Measurements from ENCODE around the gene CEACAM1. TPM values are rescaled to one million over a fixed set of nuclear protein-coding genes. Genes with fewer than 3 reads are reported as not detected.

Gene CEACAM1
- total RNA-seq, 1 experiment from 2014 or later, result 1.5 TPM

- no peak overlapping the region for H4K5ac ChIP-seq (ENCODE audit: insufficient read length, low read depth, low read length)
- no peak overlapping the region for H2BK12ac ChIP-seq (ENCODE audit: insufficient read length, low read depth, low read length)
- no peaks in the 10 kb centered on the region; the same call in 1 of the 2 replicates for H3K27me3 Mint-ChIP-seq (ENCODE audit: low read depth)
- H3K79me1 ChIP-seq (ENCODE audit: insufficient read depth, low read depth, low read length, poor library complexity, severe bottlenecking), result no peaks in the 10 kb centered on the region
- H3K4me1 ChIP-seq (ENCODE audit: insufficient read depth, low read length), result peaks cover 17% of the 10 kb centered on the region; the same call in 1 of the 2 replicates
- H2BK15ac ChIP-seq (ENCODE audit: low read depth, low read length), result no peak overlapping the region
- H2BK20ac ChIP-seq (ENCODE audit: low read depth, low read length, poor library complexity, severe bottlenecking), result no peak overlapping the region
- H3K18ac ChIP-seq (ENCODE audit: insufficient read length, low read depth, low read length), result no peak overlapping the region
- no peak overlapping the region for H2AFZ ChIP-seq (ENCODE audit: low read length)
- no peak overlapping the region for H4K91ac ChIP-seq (ENCODE audit: insufficient read length, low read depth, low read length)
- no CpG with 5 or more reads among the region's 2 CpGs for WGBS (ENCODE audit: extremely low coverage, insufficient read length, low lambda C conversion rate)
- H2AK5ac ChIP-seq (ENCODE audit: insufficient read length, low read length), result no peak overlapping the region
- no peak overlapping the region for H3K27ac ChIP-seq (ENCODE audit: insufficient read length, low read depth, low read length)
- DNase-seq, result no peak
- no peak overlapping the region for H2BK120ac ChIP-seq (ENCODE audit: low read depth, low read length, poor library complexity, severe bottlenecking)
- no peak overlapping the region for H3K56ac ChIP-seq (ENCODE audit: insufficient read length, low read depth, low read length)
- no peaks in the 10 kb centered on the region for H4K20me1 ChIP-seq (ENCODE audit: control insufficient read depth, insufficient read depth, insufficient read length)
- no peak overlapping the region for H3K14ac ChIP-seq (ENCODE audit: insufficient read depth, low read length)
- no peak for TF ChIP-seq CTCF (conservative IDR thresholded peaks at IDR 0.05)
- no peak overlapping the region for H3T11ph ChIP-seq (ENCODE audit: low read length)
- H2BK5ac ChIP-seq (ENCODE audit: insufficient read length, low read length), result no peak overlapping the region
- H3K4me1 Mint-ChIP-seq, result peaks cover 51 to 52% of the 10 kb centered on the region in 2 experiments
- H4K8ac ChIP-seq (replicated peaks; ENCODE audit: insufficient read length, low read depth, low read length), result no peak overlapping the region
- no peaks in the 10 kb centered on the region for H3K9me3 ChIP-seq (ENCODE audit: control insufficient read depth, low read depth, low read length)
- no peak overlapping the region for H3K4me2 ChIP-seq (ENCODE audit: insufficient read depth, insufficient read length, low read length)
- peaks cover 0 to 6% (median 3%) of the 10 kb centered on the region in 3 experiments; a peak in 5 of 7 replicates for H3K36me3 Mint-ChIP-seq (ENCODE audit: insufficient read depth in 1 of 3, low read depth in 3 of 3)
- no peak overlapping the region for H3K4me3 Mint-ChIP-seq
- H3K23me2 ChIP-seq (ENCODE audit: insufficient read length, low read depth, low read length, poor library complexity, severe bottlenecking), result no peaks in the 10 kb centered on the region
- H3K9me3 Mint-ChIP-seq, result no peaks in the 10 kb centered on the region
- peak overlapping the region in 2 of 3 experiments; percentile 50 to 78; a peak in 4 of 7 replicates for H3K27ac Mint-ChIP-seq
- no peak overlapping the region for H3K23ac ChIP-seq (ENCODE audit: insufficient read length, low read depth, low read length)
- H3K9ac ChIP-seq (ENCODE audit: extremely low read depth, insufficient read length, low read length), result no peak overlapping the region
- no peaks in the 10 kb centered on the region for H3K79me2 ChIP-seq (ENCODE audit: insufficient read depth, low read length)
- H3K4ac ChIP-seq (ENCODE audit: low read depth, low read length), result no peak overlapping the region
- H3K27me3 ChIP-seq (ENCODE audit: insufficient read depth, low read length), result no peaks in the 10 kb centered on the region
Measured at GRCh38 chr19:42477117-42477516, 51.2 kb downstream of the CEACAM1 start.
